ENCODE data around the gene MMP17. TPM values are rescaled to one million over a fixed set of nuclear protein-coding genes. Genes with fewer than 3 reads are reported as not detected.

MMP17 gene
- total and polyA plus RNA-seq, 4 donors, result 0.17 to 0.37 (median 0.24) TPM; not detected in 1

DNA sequence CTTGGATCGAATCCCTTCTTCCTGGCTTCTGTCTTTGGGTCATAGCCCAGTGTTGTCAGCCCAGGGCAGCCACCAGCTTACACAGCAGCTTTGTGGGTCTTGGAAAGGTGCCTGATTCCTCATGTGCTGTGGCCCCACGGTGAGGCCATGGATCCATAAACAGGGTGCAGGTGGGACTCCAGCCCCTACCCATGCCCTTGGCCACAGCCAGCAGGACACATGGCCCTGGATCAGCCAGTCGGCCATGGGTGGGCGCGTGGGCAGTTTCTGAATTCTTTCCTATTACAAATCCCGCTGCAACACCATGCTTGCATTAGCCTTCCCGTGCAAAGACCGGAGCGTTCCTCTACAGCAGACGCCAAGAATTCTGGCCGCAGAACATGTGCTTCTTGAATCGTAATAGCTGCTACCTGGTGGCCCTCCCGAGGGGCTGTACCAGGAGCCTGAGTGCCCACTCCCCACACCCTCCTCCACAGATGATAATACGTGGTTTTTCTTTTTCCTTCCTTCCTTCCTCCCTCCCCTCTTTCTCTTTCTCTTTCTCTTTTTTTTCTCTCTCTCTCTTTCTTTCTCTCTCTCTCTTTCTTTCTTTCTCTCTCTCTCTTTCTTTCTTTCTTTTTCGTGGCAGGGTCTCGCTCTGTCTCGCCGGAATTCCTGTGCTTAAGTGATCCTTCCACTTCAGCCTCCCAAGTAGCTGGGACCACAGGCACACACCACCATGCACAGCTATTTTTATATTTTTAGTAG is 2.9 kb upstream of the MMP17 start:
- Histone ChIP-seq H3K36me3 (ENCODE audit: control insufficient read depth in 4 of 4, insufficient read depth in 3 of 4, low read depth in 1 of 4, low read length in 3 of 4) (no peaks in the 10 kb centered on the region), H3K9ac (ENCODE audit: low read depth in 1 of 2, low read length in 2 of 2) (no peak overlapping the region), H3K9me3 (ENCODE audit: control insufficient read depth in 4 of 4, low read length in 3 of 4) (no peaks in the 10 kb centered on the region), H3K4me3 (ENCODE audit: low read depth in 1 of 3, low read length in 3 of 3) (no peak overlapping the region), H3K27me3 (ENCODE audit: control insufficient read depth in 4 of 4, insufficient read depth in 4 of 4, low read length in 3 of 4) (peaks cover 0 to 16% (median 0%) of the 10 kb centered on the region in 4 donors), H3K4me1 (ENCODE audit: control insufficient read depth in 4 of 4, insufficient read depth in 4 of 4, low read length in 3 of 4) (peaks cover 12 to 24% (median 16%) of the 10 kb centered on the region in 4 donors), H3K27ac (ENCODE audit: low read depth in 1 of 2, low read length in 2 of 2) (no peak overlapping the region)
- no peak for DNase-seq (ENCODE audit: low spot score)
- TF ChIP-seq NR2F2 (IDR thresholded peaks at IDR 0.05) (no peak), FOXA1 (IDR thresholded peaks at IDR 0.05) (no peak), SP1 (IDR thresholded peaks at IDR 0.05) (no peak), TAF1 (conservative IDR thresholded peaks at IDR 0.05) (no peak)
- TF ChIP-seq, protein P1, sequence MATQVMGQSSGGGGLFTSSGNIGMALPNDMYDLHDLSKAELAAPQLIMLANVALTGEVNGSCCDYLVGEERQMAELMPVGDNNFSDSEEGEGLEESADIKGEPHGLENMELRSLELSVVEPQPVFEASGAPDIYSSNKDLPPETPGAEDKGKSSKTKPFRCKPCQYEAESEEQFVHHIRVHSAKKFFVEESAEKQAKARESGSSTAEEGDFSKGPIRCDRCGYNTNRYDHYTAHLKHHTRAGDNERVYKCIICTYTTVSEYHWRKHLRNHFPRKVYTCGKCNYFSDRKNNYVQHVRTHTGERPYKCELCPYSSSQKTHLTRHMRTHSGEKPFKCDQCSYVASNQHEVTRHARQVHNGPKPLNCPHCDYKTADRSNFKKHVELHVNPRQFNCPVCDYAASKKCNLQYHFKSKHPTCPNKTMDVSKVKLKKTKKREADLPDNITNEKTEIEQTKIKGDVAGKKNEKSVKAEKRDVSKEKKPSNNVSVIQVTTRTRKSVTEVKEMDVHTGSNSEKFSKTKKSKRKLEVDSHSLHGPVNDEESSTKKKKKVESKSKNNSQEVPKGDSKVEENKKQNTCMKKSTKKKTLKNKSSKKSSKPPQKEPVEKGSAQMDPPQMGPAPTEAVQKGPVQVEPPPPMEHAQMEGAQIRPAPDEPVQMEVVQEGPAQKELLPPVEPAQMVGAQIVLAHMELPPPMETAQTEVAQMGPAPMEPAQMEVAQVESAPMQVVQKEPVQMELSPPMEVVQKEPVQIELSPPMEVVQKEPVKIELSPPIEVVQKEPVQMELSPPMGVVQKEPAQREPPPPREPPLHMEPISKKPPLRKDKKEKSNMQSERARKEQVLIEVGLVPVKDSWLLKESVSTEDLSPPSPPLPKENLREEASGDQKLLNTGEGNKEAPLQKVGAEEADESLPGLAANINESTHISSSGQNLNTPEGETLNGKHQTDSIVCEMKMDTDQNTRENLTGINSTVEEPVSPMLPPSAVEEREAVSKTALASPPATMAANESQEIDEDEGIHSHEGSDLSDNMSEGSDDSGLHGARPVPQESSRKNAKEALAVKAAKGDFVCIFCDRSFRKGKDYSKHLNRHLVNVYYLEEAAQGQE (IDR thresholded peaks at IDR 0.05), result no peak
- TF ChIP-seq, protein P2, sequence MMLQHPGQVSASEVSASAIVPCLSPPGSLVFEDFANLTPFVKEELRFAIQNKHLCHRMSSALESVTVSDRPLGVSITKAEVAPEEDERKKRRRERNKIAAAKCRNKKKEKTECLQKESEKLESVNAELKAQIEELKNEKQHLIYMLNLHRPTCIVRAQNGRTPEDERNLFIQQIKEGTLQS (IDR thresholded peaks at IDR 0.05), result no peak
- 72% methylated on average over 18 of the region's 18 CpGs for WGBS

DNA sequence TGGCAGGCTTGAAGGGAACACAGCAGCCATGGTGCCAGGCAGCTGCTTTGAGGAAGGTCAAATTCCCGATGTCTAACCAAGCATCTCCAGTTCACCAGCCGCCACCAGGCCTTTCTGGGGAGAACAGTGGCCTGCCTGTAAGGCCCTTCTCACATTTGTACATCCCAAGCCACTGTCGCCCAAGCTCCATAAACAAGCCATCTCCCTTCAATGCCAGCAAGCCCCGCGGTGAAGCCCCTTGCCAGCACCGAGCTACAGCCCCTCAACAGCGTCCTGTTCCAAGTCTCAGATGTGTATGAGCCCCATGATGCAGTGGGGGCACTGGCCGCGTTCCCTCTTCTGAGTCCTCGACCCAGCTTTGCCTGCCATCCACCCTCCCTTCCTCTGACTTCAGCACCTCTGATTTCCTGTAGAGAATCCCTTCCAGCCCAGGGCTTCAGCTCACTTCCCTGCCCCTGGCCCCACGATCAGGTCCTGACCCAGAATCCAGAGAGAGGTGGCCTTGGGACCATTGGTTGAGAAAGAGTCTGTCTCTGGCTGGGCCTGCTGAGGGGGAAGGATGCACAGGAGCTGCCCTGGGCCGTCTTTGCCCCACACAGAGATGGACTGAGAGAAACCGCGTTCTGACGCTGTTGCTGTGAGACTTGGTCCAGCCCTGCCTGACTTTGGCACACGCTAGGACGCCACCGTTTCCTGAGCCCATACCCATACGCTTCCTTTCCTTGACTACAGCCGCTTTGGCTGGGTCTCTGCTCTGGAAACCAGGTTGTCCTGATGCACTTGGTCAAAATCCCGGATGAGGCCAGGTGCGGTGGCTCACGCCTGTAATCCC is 1.9 kb upstream of the MMP17 start:
- DNase-seq (ENCODE audit: low spot score), result no peak

More for the DNA sequence above, 1.9 kb upstream of the MMP17 start:
- TF ChIP-seq, protein P3, sequence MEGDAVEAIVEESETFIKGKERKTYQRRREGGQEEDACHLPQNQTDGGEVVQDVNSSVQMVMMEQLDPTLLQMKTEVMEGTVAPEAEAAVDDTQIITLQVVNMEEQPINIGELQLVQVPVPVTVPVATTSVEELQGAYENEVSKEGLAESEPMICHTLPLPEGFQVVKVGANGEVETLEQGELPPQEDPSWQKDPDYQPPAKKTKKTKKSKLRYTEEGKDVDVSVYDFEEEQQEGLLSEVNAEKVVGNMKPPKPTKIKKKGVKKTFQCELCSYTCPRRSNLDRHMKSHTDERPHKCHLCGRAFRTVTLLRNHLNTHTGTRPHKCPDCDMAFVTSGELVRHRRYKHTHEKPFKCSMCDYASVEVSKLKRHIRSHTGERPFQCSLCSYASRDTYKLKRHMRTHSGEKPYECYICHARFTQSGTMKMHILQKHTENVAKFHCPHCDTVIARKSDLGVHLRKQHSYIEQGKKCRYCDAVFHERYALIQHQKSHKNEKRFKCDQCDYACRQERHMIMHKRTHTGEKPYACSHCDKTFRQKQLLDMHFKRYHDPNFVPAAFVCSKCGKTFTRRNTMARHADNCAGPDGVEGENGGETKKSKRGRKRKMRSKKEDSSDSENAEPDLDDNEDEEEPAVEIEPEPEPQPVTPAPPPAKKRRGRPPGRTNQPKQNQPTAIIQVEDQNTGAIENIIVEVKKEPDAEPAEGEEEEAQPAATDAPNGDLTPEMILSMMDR (IDR thresholded peaks at IDR 0.05; ENCODE audit: low read depth, low read length, missing input control), result no peak
- no peak for TF ChIP-seq NR2F2 (IDR thresholded peaks at IDR 0.05)
- TF ChIP-seq, protein P4, sequence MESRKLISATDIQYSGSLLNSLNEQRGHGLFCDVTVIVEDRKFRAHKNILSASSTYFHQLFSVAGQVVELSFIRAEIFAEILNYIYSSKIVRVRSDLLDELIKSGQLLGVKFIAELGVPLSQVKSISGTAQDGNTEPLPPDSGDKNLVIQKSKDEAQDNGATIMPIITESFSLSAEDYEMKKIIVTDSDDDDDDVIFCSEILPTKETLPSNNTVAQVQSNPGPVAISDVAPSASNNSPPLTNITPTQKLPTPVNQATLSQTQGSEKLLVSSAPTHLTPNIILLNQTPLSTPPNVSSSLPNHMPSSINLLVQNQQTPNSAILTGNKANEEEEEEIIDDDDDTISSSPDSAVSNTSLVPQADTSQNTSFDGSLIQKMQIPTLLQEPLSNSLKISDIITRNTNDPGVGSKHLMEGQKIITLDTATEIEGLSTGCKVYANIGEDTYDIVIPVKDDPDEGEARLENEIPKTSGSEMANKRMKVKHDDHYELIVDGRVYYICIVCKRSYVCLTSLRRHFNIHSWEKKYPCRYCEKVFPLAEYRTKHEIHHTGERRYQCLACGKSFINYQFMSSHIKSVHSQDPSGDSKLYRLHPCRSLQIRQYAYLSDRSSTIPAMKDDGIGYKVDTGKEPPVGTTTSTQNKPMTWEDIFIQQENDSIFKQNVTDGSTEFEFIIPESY (IDR thresholded peaks at IDR 0.05), result no peak
- no peak for TF ChIP-seq JUND (IDR thresholded peaks at IDR 0.05)
- TF ChIP-seq TAF1 (conservative IDR thresholded peaks at IDR 0.05), result no peak
- TF ChIP-seq EGR1 (IDR thresholded peaks at IDR 0.05; ENCODE audit: low read depth in 2 of 2), result no peak
- TF ChIP-seq GABPA (IDR thresholded peaks at IDR 0.05 in 1 of 2, conservative IDR thresholded peaks at IDR 0.05 in 1 of 2), result no peak
- no peak for TF ChIP-seq YY1 (IDR thresholded peaks at IDR 0.05)
- no peak for TF ChIP-seq FOXA2 (IDR thresholded peaks at IDR 0.05)
- TF ChIP-seq SP1 (IDR thresholded peaks at IDR 0.05), result no peak
- TF ChIP-seq RAD21 (IDR thresholded peaks at IDR 0.05), result no peak
- TF ChIP-seq HNF4G (IDR thresholded peaks at IDR 0.05), result no peak
- TF ChIP-seq, protein P2 (IDR thresholded peaks at IDR 0.05), result no peak
- TF ChIP-seq, protein P5, sequence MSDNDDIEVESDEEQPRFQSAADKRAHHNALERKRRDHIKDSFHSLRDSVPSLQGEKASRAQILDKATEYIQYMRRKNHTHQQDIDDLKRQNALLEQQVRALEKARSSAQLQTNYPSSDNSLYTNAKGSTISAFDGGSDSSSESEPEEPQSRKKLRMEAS (IDR thresholded peaks at IDR 0.05), result no peak
- TF ChIP-seq, protein P1 (IDR thresholded peaks at IDR 0.05), result no peak
- no peak for TF ChIP-seq HNF4A (conservative IDR thresholded peaks at IDR 0.05)
- TF ChIP-seq FOXA1 (IDR thresholded peaks at IDR 0.05), result no peak
- 80% methylated on average over 23 of the region's 23 CpGs for WGBS
- H3K4me3 ChIP-seq (ENCODE audit: low read depth in 1 of 3, low read length in 3 of 3), result no peak overlapping the region
- H3K9me3 ChIP-seq (ENCODE audit: control insufficient read depth in 4 of 4, low read length in 3 of 4), result no peaks in the 10 kb centered on the region
- H3K36me3 ChIP-seq (ENCODE audit: control insufficient read depth in 4 of 4, insufficient read depth in 3 of 4, low read depth in 1 of 4, low read length in 3 of 4), result no peaks in the 10 kb centered on the region
- no peak overlapping the region for H3K27ac ChIP-seq (ENCODE audit: low read depth in 1 of 2, low read length in 2 of 2)
- H3K4me1 ChIP-seq (ENCODE audit: control insufficient read depth in 4 of 4, insufficient read depth in 4 of 4, low read length in 3 of 4), result peaks cover 18 to 33% (median 22%) of the 10 kb centered on the region in 4 donors
- no peak overlapping the region for H3K9ac ChIP-seq (ENCODE audit: low read depth in 1 of 2, low read length in 2 of 2)
- peaks cover 0 to 22% (median 0%) of the 10 kb centered on the region in 4 donors for H3K27me3 ChIP-seq (ENCODE audit: control insufficient read depth in 4 of 4, insufficient read depth in 4 of 4, low read length in 3 of 4)
